Fibroblast of pulmonary artery (primary cell): ENCODE results near the gene UIMC1.

Experiments used
- DNase-seq: peaks from one replicate; pipeline ENCODE4 v3.0.0-alpha.2; 2010; ENCODE audit warnings: low read depth
- H3K4me3 ChIP-seq: replicated peaks from 2 replicates; pipeline ENCODE4 v1.5.1; 2011; ENCODE audit warnings: low read depth, mild to moderate bottlenecking, control low read depth, low read length, moderate library complexity
- CTCF ChIP-seq: IDR thresholded peaks from 2 replicates; pipeline ENCODE4 v1.5.1; 2011; ENCODE audit warnings: mild to moderate bottlenecking, control low read depth, low read length, inconsistent platforms; ENCODE audit errors: missing control alignments

UIMC1 gene

GRCh38 chr5:176906796-176907195 lies 99.8 kb downstream of the UIMC1 start:
- no peak overlapping the region for H3K4me3 ChIP-seq
- no peak for DNase-seq
- no peak for TF ChIP-seq CTCF

GRCh38 chr5:176906126-176906525 lies 100.5 kb downstream of the UIMC1 start:
- no peak for TF ChIP-seq CTCF
- no peak for DNase-seq
- H3K4me3 ChIP-seq = no peak overlapping the region

DNA sequence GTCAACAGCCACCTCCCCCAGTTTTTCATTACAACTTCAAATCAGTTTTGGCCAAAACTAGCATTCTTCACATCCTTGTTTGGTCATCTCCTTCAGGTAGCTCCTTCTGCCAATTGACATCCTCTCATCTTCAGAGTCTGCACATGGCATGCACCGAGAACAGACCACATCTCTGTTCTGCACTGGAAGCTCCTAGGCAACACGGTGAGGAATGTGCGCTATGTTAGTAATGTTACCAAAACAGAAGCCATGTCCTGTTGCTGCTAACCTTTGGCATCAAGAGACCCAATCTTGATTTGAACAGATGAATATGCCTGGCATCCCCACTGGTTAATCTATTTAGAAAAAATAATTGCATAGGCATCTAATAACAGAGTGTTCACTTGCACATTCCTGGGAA lies 102.3 kb downstream of the UIMC1 start:
- no peak for TF ChIP-seq CTCF
- no peak for DNase-seq
- no peak overlapping the region for H3K4me3 ChIP-seq

GRCh38 chr5:176902911-176903664 lies 103.5 kb downstream of the UIMC1 start:
- H3K4me3 ChIP-seq = no peak overlapping the region
- DNase-seq = no peak
- no peak for TF ChIP-seq CTCF

DNA sequence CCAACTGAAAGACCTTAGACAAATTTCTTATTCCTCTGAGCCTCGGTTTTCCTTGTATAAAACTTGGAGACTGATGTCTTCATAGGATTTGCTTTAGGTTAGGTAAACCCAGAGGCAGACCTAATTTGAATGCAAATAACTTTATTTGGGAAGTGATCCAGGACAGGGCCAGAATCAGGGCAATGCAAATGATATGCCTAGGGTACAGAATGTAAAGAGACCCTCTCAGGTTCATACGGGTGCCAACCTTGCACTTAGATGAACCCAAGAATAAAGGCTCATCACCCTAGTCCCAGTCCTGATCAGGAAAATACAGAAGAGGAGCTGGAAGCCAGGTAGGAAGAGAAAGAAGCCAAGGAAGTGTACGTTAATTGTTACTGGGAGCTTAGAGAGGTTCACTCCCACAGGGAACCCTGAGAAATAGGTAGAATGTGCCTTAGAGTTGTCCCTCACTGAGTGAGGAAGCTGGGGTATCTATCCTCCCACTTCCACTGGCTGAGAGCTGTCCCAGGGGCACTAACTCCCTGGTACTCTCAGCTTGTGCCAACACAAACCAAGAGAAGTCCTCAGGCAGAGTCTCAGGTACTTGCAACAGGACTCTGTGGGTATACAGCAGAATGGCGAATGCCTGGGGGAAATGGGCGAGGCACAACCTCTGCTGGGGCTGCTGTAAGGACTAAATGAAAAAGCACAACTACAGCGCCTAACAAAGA lies 104.3 kb downstream of the UIMC1 start:
- no peak for TF ChIP-seq CTCF

DNA sequence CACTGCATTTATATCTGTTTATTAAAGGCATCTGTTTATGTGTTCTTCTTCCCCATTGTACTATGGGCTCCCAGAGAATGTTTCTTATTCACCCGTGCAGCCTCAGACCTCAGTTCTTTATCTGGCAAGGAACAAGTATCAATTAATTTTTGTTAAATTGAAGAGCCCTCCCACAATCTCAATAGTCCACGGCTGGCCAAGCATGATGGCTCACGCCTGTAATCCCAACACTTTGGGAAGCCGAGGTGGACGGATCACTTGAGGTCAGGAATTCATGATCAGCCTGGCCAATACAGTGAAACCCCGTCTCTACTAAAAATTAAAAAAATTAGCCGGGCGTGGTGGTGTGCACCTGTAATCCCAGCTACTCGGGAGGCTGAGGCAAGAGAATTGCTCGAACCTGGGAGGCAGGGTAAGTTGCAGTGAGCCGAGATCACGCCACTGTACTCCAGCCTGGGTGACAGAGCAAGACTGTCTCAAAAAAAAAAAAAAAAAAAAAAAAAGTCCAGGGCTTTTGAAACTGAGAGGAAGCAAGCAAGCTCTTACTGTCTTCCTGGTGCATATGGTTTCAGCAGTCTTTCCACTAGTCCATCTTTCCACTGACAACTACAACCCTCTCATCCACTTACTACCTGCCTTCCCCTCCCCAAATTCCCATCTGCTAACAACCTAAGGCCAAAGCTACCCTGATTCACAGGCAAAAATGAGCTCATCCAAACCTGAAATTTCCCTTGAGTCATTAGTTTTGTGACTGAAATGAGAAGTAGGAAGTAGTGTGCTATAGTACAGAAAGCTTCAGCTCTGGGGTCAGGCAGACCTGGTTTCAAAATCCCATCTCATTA lies 105.1 kb downstream of the UIMC1 start:
- DNase-seq = no peak
- no peak overlapping the region for H3K4me3 ChIP-seq
- TF ChIP-seq CTCF = no peak

More for the DNA sequence above, 104.3 kb downstream of the UIMC1 start:
- H3K4me3 ChIP-seq = no peak overlapping the region
- no peak for DNase-seq
